ENCODE data around the gene CD53.

- TF ChIP-seq, protein P1, sequence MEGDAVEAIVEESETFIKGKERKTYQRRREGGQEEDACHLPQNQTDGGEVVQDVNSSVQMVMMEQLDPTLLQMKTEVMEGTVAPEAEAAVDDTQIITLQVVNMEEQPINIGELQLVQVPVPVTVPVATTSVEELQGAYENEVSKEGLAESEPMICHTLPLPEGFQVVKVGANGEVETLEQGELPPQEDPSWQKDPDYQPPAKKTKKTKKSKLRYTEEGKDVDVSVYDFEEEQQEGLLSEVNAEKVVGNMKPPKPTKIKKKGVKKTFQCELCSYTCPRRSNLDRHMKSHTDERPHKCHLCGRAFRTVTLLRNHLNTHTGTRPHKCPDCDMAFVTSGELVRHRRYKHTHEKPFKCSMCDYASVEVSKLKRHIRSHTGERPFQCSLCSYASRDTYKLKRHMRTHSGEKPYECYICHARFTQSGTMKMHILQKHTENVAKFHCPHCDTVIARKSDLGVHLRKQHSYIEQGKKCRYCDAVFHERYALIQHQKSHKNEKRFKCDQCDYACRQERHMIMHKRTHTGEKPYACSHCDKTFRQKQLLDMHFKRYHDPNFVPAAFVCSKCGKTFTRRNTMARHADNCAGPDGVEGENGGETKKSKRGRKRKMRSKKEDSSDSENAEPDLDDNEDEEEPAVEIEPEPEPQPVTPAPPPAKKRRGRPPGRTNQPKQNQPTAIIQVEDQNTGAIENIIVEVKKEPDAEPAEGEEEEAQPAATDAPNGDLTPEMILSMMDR (IDR thresholded peaks at IDR 0.05 in 4 of 5, conservative IDR thresholded peaks at IDR 0.05 in 1 of 5), result no peak
- no peak for TF ChIP-seq POLR2A (IDR thresholded peaks at IDR 0.05)
Measured at GRCh38 chr1:110916274-110916668, 43.3 kb downstream of the CD53 start.

All from gastrocnemius medialis (tissue), 4 donors.